ENCODE measurements around the gene ANAPC10. TPM values are rescaled to one million over a fixed set of nuclear protein-coding genes. Genes with fewer than 3 reads are reported as not detected.
"Not testable (repeated sequence)": the region's sequence is repeated elsewhere in the genome, so short reads cannot be mapped to it uniquely, and the experiment has no call there.

ANAPC10 gene
- total RNA-seq, 1 experiment from 2014 or later, result 43.4 TPM

DNA sequence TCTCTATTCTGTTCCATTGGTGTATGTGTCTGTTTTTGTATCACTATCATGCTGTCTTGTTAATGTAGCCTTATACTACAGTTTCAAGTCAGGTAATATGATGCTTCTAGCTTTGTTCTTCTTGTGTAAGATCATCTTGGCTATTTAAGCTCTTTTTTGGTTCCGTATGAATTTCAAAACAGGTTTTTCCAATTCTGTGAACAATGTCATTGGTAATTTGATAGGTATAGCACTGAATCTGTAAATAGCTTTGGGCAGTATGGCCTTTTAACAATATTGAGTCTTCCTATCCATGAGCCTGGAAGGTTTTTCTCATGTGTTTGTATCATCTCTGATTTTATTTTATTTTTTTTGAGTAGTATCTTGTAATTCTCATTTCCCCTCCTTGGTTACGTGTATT, 94.3 kb downstream of the ANAPC10 start:
- DNase-seq (ENCODE audit: low read depth), result no peak

DNA sequence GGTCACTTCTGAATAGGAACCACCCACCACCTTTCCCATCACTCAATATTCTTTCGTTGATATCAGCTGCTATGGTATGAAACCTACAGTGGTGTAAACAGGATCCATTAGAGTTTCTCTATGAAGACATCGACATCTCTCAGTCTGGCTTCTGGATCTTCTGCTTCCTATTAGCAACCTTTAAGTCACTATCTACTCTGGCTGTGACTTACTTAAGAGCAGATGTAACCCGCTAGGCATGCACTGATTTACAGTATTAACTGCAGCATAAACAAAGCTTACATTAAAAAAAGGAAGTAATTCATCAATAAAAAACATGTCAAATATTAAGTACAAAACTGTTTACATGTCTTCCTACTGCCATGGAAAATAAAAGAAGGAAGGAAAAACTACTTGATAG, 96.4 kb downstream of the ANAPC10 start:
- DNase-seq (ENCODE audit: low read depth), result no peak

DNA sequence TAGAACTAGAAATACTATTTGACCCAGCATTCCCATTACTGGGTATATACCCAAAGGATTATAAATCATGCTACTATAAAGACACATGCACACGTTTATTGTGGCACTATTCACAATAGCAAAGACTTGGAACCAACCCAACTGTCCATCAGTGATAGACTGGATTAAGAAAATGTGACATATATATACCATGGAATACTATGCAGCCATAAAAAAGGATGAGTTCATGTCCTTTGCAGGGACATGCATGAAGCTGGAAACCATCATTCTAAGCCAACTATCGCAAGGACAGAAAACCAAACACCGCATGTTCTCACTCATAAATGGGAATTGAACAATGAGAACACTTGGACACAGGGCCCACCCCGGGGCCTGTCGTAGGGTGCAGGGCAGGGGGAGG, 97.3 kb downstream of the ANAPC10 start:
- DNase-seq (ENCODE audit: low read depth), result not testable (repeated sequence)

DNA sequence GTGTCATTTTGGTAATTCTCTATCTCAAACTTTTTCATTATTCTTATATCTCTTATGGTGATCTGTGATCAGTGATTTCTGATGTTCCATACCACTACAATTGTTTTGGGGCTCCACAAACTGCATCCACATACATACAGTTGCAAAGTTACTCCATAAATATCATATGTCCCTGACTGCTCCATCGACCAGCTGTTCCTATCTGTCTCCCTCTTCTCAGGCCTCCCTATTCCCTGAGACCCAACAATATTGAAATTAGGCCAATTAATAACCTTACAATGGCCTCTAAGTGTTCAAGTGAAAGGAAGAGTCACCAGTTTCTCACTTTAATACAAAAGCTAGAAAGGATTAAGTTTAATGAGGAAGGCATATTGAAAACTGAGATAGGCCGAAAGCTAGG, 108.7 kb downstream of the ANAPC10 start:
- no peak for DNase-seq (ENCODE audit: low read depth)

DNA sequence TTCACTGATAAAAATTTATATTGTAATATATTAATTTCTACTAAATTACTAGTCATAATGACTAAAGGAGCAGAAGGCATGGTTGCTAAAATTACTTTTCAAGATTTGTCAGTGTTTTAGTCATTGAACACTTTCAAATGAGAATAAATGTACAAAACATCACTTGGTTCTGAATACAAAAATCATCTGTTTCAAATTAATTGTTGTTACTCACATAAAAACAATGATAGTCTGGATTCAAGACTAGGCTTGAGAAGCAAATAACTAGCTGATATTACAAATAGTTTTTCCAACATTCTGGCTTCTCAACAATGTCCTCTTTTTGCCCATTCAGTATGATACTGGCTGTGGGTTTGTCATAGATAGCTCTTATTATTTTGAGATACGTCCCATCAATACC, 112.5 kb downstream of the ANAPC10 start:
- no peak for DNase-seq (ENCODE audit: low read depth)

DNA sequence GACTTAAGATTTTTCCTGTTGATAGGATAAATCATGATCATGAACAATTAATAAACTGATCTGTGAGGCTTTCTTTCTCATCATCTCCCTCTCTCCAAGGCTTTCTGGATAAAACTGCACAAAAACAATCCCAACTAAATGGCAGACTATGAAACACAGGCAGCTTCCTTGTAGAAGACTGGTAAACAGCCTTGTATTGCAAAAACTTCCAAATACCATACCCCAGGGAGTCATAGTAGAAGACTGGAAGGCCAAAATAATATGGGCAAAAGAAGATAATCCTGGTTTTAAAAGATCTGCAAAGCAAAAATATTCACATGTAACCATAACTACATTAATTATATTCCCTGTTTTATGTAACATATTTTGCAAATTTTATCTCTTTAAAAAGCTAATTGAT, 113.0 kb downstream of the ANAPC10 start:
- no peak for DNase-seq (ENCODE audit: low read depth)

DNA sequence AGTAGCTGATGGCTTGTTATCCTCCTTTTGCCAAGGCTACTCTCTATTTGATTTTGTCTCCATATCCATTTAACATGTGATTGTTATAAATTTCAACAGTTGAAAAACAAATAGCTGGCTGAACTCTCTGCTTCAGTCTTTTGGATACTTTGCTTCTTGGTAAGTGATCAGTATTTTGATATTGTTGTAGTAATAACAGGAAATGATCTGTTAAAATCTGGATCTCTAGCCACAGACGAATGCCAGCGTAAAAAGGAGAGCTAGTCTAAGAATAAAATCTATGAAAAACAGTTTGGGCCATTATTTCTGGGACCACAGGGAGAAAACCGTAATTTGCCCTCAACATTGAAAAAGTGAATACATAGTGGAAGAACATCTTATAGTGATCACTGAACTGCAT, 113.8 kb downstream of the ANAPC10 start:
- DNase-seq (ENCODE audit: low read depth), result no peak

DNA sequence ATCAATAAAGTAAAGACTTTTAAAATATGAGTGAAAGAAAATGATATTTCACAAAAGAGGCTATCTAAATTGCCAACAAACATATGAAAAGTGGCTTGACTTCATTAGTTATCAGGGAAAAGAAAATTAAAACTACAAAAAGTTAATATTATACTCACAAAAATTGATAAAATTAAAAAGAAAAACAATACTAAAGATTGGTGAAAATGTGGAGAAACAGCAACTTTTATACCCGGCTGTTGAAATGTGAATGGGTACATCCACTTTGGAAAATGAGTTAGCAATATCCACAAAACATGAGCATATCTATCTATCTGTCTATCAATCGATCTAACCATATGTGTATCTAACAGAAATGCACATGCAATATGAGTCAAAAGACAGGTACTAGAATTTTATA, 122.3 kb downstream of the ANAPC10 start:
- no peak for DNase-seq (ENCODE audit: low read depth)

DNA sequence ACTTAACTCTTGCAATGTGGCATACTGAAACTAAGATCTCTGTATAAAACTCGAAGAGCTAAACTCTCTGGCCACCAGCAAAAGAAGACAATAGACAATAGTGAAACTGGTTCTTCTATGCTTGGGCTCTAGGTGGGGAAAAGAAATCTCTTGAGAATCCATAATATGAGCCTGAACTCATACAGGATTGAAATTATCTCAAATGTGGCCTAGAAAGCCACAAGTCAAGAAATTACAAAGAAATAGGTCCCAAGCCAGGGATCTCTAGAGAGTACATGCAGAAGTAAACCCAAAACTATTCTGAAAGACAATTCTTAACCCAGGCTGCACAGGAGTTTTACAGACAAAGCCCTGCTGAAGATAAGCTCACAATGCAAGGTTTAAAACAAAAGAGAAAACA, 127.4 kb downstream of the ANAPC10 start:
- DNase-seq (ENCODE audit: low read depth), result no peak

DNA sequence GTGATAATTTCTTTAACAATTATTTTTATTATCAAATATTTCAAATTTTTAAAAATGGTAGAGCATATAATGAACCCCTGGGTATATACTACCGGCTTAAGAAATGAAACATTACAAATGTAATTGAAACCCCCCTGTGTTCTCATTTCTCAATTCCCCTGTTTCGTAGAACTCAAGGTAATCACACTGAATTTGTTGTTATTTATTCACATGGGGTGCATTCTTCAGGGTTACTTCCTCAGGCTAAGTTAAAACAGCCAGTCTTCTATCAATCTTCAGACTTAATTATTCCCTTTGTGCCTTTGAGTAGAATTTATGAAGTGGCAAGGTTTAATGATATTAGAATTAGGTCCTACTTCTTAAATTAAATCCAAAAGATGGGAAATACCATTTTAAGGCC, 128.2 kb downstream of the ANAPC10 start:
- no peak for DNase-seq (ENCODE audit: low read depth)

DNA sequence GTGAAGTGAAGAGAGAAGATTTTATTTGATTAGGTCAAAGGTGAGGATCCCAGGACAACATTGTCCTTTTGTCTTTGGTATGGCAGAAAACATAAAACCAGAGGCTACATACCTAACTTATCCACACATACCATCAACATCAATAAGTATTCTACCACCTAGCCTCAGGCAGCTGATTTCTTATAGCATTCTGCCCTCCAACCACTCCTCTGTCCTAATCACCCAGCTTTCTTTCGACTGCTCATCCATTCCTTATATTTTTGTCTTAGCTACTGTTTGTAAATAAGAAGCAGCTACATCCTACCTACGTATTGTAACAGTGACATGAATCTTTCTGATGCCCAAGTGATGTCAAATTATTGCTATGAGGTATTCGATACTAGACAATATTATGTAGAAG, 129.4 kb downstream of the ANAPC10 start:
- no peak for DNase-seq (ENCODE audit: low read depth)

DNA sequence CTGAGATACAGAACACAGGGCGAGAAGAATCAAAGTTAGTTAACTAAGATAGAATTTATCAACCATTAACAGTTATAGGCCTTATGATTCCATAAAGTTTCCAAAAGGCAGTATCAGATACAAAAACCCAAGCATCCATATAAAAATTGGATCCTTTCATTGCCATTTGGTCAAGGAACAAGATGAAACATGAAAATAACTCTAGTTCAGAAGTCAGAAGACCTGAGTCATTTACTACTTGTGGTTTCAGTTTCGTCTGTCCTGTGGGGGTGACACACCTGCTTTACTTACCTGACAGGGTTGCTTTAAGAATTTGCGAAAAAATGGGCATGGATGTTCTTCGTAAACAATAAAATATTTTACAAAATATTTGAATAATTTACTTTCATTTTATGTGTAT, 130.8 kb downstream of the ANAPC10 start:
- DNase-seq (ENCODE audit: low read depth), result no peak

DNA sequence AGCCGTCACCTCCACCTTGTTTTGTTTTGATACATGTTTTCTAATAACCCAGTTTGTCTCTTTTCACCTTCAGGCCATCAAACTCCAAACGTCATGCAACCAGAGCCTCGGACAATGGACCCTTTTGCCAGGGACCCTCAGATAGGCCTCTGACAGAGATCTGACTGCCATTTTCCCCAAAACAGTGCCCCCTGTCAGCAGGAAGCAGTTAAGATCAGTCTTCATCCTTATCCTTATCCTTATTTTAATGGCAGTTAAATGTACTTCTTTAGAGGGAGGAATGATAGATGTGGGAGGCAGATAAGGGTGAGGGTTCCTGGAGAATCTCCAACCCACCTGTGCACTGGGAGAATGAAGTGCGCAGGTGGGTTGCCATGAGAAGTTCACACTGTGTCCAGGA, 135.7 kb downstream of the ANAPC10 start:
- no peak for DNase-seq (ENCODE audit: low read depth)

DNA sequence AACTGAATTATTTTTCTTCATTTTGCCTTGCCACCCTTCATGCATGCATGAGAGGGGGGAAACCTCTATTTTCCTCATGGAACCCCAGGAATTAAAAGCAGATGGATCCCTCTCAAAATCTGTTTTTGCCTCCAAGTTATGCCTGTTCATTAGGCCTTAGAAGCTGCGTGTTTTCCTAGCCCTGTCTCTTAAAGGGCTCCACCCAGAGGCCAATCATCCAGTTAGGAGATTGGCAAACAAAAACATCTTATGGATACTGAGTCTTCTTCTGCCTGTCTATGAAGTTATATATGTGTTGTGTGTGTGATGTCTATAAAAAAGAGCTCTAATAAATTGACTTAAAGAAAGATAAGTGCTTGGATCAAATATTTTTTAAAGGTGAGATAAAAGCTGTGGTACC, 142.9 kb downstream of the ANAPC10 start:
- DNase-seq (ENCODE audit: low read depth), result no peak

DNA sequence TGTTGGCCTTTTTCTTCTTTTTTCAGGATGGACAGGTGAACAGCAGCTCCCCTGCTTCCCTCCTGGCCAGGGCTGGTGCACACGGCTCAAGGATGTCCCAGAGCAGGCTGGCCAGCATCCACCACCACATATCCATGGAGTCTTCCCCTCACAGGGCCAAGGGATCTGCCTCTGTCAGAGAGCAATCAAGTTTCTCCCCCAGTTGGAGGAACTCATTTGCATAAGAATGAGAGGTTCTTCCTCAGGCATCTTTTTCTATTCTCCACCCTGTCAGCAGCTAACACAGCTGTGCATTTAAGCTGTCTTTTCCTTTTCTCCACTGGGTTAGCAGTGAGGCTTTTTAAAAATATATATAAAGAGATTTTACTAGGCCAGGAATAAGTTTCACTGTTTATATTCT, 143.8 kb downstream of the ANAPC10 start:
- no peak for DNase-seq (ENCODE audit: low read depth)

DNA sequence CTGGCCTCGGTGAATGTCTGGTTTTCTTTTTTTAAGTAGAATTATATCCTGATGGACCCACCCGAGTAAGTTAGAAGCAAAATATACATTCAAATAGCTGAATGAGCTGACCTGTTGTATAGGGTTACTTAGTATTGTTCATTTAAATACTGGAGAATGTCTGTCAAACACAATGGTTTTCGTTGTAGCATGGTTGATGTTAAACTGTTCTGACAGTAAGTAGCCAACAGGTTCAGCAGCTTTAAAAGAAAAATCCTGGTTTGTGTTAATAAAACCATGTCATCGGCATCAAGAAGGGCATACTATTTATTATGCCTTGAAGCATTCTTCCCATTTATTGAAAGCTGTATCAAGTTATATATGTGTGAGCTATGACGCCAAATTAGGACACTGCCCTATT, 149.6 kb downstream of the ANAPC10 start:
- no peak for DNase-seq (ENCODE audit: low read depth)

DNA sequence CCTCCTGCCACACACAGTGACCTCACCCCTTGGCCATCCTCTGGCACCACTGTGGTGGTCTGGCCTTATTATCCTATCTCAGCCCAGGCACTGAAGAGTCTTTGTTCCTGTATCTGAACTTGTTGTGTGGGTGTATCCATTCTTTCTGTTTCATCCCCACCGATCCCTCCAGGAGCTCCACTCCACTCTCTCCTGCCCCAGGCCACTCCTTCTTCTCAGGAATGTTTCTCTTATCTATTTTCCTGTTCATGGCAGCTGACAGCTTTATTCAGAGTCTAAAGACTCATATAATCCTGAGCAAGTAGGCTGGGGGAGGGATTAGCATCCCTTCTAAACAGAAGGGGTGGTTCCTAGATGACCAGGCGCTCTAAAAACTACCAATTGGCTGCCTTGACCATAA, 150.0 kb downstream of the ANAPC10 start:
- no peak for DNase-seq (ENCODE audit: low read depth)

Other genes with a start within 250 kb of the ANAPC10 start
- gene ABCE1, start 115 bp upstream of the ANAPC10 start, total RNA-seq (2014; rRNA removed; shearing (Covaris generic)), result 163 and 196 TPM in 2 replicates
- 9.2 and 17.1 TPM in 2 replicates for gene OTUD4, start 82.4 kb upstream of the ANAPC10 start, total RNA-seq (2014; rRNA removed; shearing (Covaris generic))